Adrenal gland (tissue), 5 donors: Measurements from ENCODE around the gene ADD1.

Source experiments
- POLR2A ChIP-seq, 2 donors: fragments of 450-650 bp; IDR thresholded peaks; one replicate each; pipeline ENCODE4 v1.6.1; 2017; ENCODE audit warnings: antibody characterized with exemption in 2 of 2, mild to moderate bottlenecking in 2 of 2, moderate library complexity in 1 of 2
- TF ChIP-seq, protein P1 (sequence below), 6 experiments: fragments of 450-650 bp in 4 of 6; fragments of 200-600 bp in 2 of 6; sonication (generic) in 1 of 6; IDR thresholded peaks; 1 replicate in 5 of 6; 2 replicates in 1 of 6; pipeline versions ENCODE4 v1.5.1 to v1.8.0; 2016 to 2021; ENCODE audit warnings: antibody characterized with exemption in 6 of 6, mild to moderate bottlenecking in 2 of 6, moderate library complexity in 1 of 6
- donor health status: DM: no; HTN: no; CAD: no.

DNA sequence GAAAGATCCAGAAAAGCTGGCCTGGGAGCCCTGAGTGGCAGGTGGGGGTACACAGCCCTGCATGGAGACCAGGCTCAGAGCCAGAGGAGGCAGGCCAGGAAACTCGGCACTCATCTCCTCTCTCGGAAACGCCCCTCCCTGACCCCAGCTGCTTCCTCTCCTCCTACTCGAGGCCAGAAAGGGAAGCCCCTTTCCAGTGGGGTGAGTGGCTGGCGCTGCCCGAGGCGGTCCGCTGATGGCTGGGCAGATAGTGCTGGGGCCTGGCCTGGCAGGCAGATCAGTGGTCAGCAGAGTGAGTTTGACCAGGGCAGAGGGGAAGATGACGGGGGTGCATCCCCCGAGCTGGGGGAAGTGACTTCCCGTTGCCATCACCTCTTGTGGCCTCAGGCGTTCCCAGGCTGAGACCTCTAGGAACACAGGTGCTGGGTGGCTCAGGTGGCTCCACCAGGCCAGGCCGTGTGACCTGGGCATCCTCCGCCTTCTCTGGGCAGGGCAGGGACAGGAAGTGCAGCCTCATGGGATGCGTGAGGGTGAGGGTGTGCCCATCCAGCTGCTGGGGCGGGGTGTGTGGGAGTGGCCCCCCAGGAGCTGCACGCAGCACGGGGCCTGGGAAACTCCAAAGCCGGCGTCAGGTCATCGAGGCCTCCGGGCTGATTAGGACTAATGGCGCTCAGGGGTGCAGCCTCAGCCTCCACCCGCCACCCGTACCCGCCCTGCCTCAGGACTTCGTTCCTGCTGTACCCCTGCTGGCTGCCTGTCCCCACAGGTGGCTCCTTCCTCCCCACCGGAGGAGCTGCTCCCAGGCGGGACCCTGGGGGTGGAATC is 45.0 kb upstream of the ADD1 start:
- no peak for TF ChIP-seq POLR2A (IDR thresholded peaks at IDR 0.05)
- TF ChIP-seq, protein P1, sequence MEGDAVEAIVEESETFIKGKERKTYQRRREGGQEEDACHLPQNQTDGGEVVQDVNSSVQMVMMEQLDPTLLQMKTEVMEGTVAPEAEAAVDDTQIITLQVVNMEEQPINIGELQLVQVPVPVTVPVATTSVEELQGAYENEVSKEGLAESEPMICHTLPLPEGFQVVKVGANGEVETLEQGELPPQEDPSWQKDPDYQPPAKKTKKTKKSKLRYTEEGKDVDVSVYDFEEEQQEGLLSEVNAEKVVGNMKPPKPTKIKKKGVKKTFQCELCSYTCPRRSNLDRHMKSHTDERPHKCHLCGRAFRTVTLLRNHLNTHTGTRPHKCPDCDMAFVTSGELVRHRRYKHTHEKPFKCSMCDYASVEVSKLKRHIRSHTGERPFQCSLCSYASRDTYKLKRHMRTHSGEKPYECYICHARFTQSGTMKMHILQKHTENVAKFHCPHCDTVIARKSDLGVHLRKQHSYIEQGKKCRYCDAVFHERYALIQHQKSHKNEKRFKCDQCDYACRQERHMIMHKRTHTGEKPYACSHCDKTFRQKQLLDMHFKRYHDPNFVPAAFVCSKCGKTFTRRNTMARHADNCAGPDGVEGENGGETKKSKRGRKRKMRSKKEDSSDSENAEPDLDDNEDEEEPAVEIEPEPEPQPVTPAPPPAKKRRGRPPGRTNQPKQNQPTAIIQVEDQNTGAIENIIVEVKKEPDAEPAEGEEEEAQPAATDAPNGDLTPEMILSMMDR (IDR thresholded peaks at IDR 0.05): no peak
